Glutamatergic neuron (in vitro differentiated cells): ENCODE data around the gene NANOS2. TPM values are rescaled to one million over a fixed set of nuclear protein-coding genes. Genes with fewer than 3 reads are reported as not detected.

ENCODE experiments used
- DNase-seq: peaks from one replicate; pipeline ENCODE4 v3.0.0; 2022
- H3K27ac Mint-ChIP-seq: one replicate; pipeline ENCODE4 v1.8.0; 2020; ENCODE audit warnings: mild to moderate bottlenecking, mixed read lengths, inconsistent platforms; ENCODE audit not compliant: unreplicated experiment
- H3K27me3 Mint-ChIP-seq: one replicate; pipeline ENCODE4 v1.8.0; 2020; ENCODE audit warnings: mild to moderate bottlenecking, moderate library complexity, mixed read lengths, inconsistent platforms; ENCODE audit not compliant: unreplicated experiment
- H3K36me3 Mint-ChIP-seq: one replicate; pipeline ENCODE4 v1.8.0; 2020; ENCODE audit warnings: mild to moderate bottlenecking, mixed read lengths, inconsistent platforms; ENCODE audit not compliant: unreplicated experiment
- H3K4me1 Mint-ChIP-seq: one replicate; pipeline ENCODE4 v1.8.0; 2020; ENCODE audit warnings: mild to moderate bottlenecking, low read depth, mixed read lengths, inconsistent platforms; ENCODE audit not compliant: unreplicated experiment
- H3K4me3 Mint-ChIP-seq: one replicate; pipeline ENCODE4 v1.8.0; 2020; ENCODE audit warnings: mild to moderate bottlenecking, mixed read lengths, inconsistent platforms; ENCODE audit not compliant: unreplicated experiment
- H3K9me3 Mint-ChIP-seq: one replicate; pipeline ENCODE4 v1.8.0; 2020; ENCODE audit warnings: mild to moderate bottlenecking, moderate library complexity, mixed read lengths, inconsistent platforms; ENCODE audit not compliant: unreplicated experiment
- long read RNA-seq: library from polyadenylated mRNA; unstranded; transcript quantifications from one replicate; pipeline ENCODE4 v2.0.0, GENCODE V29; 2020; ENCODE audit not compliant: unreplicated experiment
- total RNA-seq: library from RNA; stranded (reverse); fragmentation: NEBNext Ultra II Directional; extraction: Animal tissue kit (Norgen Biotek cat#: 25700); gene quantifications from one replicate; pipeline ENCODE4 v1.2.1, GENCODE V29; 2021; ENCODE audit not compliant: unreplicated experiment
- TF ChIP-seq, protein P1 (sequence below): fragments of 200-600 bp; sonication (generic); IDR thresholded peaks from one replicate; pipeline ENCODE4 v1.5.0; 2021; ENCODE audit not compliant: partially characterized antibody, unreplicated experiment

NANOS2 gene
- not detected for total RNA-seq
- long read RNA-seq, result 0 reads

DNA sequence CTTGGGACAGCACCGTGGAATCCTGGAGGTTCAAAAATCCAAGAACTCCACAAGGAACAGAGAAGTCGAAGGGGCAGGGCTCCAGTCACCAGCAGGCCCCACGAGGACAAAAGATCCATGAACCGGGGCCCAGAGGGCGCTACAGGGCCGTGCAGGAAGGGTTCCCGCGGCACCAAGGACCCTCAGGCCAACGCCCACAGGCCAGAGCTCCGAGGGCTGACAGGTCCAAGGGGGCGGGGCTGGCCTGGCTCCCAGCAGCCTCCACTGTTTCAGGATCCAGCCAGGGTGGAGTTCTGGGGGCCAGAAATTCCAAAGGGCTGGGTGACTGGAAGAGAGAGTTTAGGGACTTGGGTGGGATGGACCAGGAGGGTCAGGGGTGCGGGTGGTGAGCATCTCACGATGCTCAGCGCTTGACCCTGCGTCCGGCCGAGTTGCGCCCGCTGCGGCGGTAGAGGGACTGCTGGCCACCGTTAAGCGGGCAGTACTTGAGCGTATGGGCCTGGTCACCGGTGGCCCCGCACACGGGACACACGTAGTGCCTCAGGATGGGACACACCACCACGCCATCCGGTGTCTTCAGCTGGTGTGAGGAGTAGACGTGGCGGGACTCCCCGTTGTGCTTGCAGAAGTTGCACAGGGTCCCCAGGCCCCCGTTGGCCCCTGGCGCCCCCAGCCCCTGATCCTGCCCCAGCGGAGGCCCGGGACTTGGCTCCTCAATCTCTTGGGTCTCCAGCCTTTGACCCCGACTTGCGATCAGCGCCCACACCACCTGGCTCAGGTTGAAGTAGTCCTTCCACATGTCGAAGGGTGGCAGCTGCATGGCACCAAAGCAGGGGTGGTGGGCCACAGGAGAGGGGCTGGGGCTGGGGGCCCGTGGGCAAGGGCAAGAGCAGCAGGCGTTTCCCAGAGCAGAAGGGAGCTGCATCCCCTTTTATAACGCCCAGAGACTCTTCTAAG, at the start of gene NANOS2:
Gene NANOS2 (minus strand): TSS at position 905 of the 957 bp plus-strand sequence. CDS start 85 bp downstream, at position 820.
- Mint-ChIP-seq H3K9me3 (peaks cover 3% of the 10 kb centered on the region), H3K4me1 (no peaks in the 10 kb centered on the region), H3K27me3 (peaks cover 5% of the 10 kb centered on the region), H3K36me3 (no peaks in the 10 kb centered on the region), H3K4me3 (no peak within 1 kb of the TSS), H3K27ac (no peak within 1 kb of the TSS)
- TF ChIP-seq, protein P1, sequence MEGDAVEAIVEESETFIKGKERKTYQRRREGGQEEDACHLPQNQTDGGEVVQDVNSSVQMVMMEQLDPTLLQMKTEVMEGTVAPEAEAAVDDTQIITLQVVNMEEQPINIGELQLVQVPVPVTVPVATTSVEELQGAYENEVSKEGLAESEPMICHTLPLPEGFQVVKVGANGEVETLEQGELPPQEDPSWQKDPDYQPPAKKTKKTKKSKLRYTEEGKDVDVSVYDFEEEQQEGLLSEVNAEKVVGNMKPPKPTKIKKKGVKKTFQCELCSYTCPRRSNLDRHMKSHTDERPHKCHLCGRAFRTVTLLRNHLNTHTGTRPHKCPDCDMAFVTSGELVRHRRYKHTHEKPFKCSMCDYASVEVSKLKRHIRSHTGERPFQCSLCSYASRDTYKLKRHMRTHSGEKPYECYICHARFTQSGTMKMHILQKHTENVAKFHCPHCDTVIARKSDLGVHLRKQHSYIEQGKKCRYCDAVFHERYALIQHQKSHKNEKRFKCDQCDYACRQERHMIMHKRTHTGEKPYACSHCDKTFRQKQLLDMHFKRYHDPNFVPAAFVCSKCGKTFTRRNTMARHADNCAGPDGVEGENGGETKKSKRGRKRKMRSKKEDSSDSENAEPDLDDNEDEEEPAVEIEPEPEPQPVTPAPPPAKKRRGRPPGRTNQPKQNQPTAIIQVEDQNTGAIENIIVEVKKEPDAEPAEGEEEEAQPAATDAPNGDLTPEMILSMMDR, result no peak
- peak; percentile 66 for DNase-seq

DNA sequence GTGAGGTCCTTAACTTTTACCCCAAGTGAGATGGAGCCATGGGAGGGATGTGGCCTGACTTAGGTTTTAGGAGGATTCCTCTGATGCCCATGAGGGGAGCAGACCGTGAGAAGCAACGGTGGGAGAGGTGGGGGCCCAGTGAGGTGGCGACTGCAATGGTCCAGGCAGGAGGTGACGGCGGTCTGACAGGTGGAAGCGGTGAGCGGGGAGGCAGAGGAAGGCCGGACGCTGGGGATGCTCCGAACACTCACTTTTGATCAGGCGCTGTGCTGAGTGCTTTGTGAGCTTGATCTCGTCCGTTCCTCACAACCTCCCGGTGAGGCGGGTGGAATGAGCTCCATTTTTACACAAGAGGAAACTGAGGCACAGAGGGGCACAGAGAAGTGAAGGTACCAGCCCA, 47.4 kb upstream of the NANOS2 start:
- Mint-ChIP-seq H3K4me3 (peak overlapping the region; percentile 72), H3K36me3 (peaks cover 28% of the 10 kb centered on the region)

DNA sequence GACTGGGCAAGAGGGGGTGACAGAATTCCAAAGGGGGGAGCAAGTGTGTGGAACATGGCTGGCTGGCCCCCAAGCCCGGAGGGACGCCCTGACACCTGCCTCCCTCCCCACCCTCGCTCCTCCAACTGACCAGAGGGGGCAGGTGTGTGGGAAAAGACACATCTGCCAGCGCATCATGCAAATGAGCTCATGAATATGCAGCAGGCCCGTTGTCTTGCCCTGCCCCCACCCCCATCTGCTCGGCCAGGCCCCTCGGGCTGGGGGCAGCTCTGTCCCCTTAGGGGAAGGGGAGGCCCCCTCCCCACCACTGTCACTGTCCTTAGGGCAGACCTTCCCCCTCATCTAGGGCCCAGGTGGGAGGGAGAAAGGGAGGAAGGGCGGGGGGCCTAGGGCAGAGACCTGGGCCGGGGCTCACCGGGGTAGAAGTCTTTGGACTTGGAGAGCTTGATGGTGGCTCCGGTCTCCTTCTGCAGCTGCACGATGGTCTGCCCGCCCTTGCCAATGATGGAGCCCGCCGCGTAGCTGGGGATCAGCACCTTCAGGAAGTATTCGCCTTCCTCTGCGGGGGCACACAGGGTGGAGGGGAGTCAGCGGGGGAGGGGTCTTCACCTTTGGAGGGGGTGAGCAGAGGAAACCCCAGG, 46.1 kb upstream of the NANOS2 start:
- Mint-ChIP-seq H3K9me3 (peaks cover 19% of the 10 kb centered on the region), H3K27ac (peak overlapping the region; percentile 98), H3K27me3 (peaks cover 33% of the 10 kb centered on the region), H3K4me3 (peak overlapping the region; percentile 76), H3K36me3 (peaks cover 23% of the 10 kb centered on the region), H3K4me1 (peaks cover 45% of the 10 kb centered on the region)
- DNase-seq, result peak; percentile 80
- TF ChIP-seq, protein P1, result peak; percentile 30

More for the DNA sequence above, 47.4 kb upstream of the NANOS2 start:
- Mint-ChIP-seq H3K27me3 (peaks cover 33% of the 10 kb centered on the region), H3K27ac (peak overlapping the region; percentile 98), H3K4me1 (peaks cover 43% of the 10 kb centered on the region), H3K9me3 (peaks cover 19% of the 10 kb centered on the region)
- DNase-seq, result no peak
- TF ChIP-seq, protein P1, result no peak

DNA sequence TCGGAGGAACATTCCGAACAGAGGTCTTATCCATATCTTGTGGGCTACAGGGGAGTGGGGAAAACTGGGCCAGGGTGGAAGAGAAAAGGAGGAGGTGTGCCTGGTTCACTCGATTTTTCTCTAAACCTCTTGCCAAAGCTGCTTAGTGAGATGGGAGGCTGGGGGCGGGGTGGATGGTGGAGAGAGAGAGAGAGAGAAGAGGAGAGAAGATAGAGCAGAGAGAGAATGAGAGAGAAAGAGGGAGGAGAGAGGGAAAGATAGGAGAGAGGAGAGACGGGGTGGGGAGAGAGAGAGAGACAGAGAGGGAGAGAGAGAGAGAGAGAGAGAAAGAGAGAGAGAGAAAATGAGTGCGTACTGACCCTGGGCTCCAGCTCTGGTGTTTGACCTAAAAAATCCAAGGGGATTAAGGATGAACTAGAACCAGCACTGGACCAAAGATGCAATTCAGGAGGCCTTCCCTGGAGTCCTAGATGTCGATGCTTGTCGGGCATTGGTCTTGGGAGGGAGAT, 45.0 kb upstream of the NANOS2 start:
- DNase-seq, result no peak
- peak overlapping the region; percentile 98 for H3K27ac Mint-ChIP-seq
- H3K36me3 Mint-ChIP-seq, result peaks cover 22% of the 10 kb centered on the region
- H3K4me1 Mint-ChIP-seq, result peaks cover 50% of the 10 kb centered on the region
- peak overlapping the region; percentile 76 for H3K4me3 Mint-ChIP-seq
- peaks cover 37% of the 10 kb centered on the region for H3K27me3 Mint-ChIP-seq
- H3K9me3 Mint-ChIP-seq, result peaks cover 20% of the 10 kb centered on the region
- TF ChIP-seq, protein P1, result no peak
